Keratinocyte (primary cell): Measurements from ENCODE around the gene DDX27. TPM values are rescaled to one million over a fixed set of nuclear protein-coding genes. Genes with fewer than 3 reads are reported as not detected.

Experiments used
- DNase-seq: peaks from one replicate; pipeline ENCODE4 v3.0.0-alpha.2; 2011; ENCODE audit warnings: low read depth, missing footprints, low spot score
- FAIRE-seq: peaks from 2 replicates; lab custom pipeline; 2011; peaks lifted over from hg19 to GRCh38; lab: Jason Lieb, UNC
- H2AFZ ChIP-seq: 2 replicates; pipeline ENCODE4 v1.6.0; 2012; ENCODE audit warnings: low read length, control low read depth, inconsistent platforms; ENCODE audit not compliant: control insufficient read depth
- H3K27ac ChIP-seq: 2 replicates; pipeline ENCODE4 v1.5.1; 2011; ENCODE audit warnings: low read length; ENCODE audit not compliant: control insufficient read depth, insufficient read depth
- H3K27me3 ChIP-seq: 3 replicates; pipeline ENCODE4 v1.6.0; 2011; ENCODE audit warnings: low read length; ENCODE audit not compliant: control insufficient read depth, insufficient read depth; ENCODE audit errors: extremely low read depth
- H3K36me3 ChIP-seq, 2 experiments: 2 replicates in 1 of 2; 3 replicates in 1 of 2; pipeline ENCODE4 v1.5.1; 2011; ENCODE audit warnings: low read length in 2 of 2, mild to moderate bottlenecking in 1 of 2; ENCODE audit not compliant: control insufficient read depth in 2 of 2, insufficient read depth in 2 of 2; ENCODE audit errors: extremely low read depth in 1 of 2
- H3K4me1 ChIP-seq: 3 replicates; pipeline ENCODE4 v1.5.1; 2011; ENCODE audit warnings: low read length; ENCODE audit not compliant: control insufficient read depth, insufficient read depth; ENCODE audit errors: extremely low read depth
- H3K4me2 ChIP-seq: 3 replicates; pipeline ENCODE4 v1.6.0; 2011; ENCODE audit warnings: low read depth, low read length; ENCODE audit not compliant: control insufficient read depth, insufficient read depth; ENCODE audit errors: extremely low read depth
- H3K4me3 ChIP-seq, 3 experiments: fragments of 200-600 bp in 1 of 3; sonication (generic) in 1 of 3; 2 replicates in 2 of 3; 3 replicates in 1 of 3; pipeline ENCODE4 v1.5.1; 2011 to 2016; ENCODE audit warnings: low read length in 3 of 3, mild to moderate bottlenecking in 3 of 3, control low read depth in 2 of 3, inconsistent platforms in 1 of 3, low read depth in 1 of 3, mixed read lengths in 1 of 3, mixed run types in 1 of 3, moderate library complexity in 1 of 3; ENCODE audit not compliant: control insufficient read depth in 2 of 3, insufficient read depth in 2 of 3; ENCODE audit errors: extremely low read depth in 1 of 3
- H3K79me2 ChIP-seq: 2 replicates; pipeline ENCODE4 v1.6.0; 2012; ENCODE audit warnings: low read length; ENCODE audit not compliant: control insufficient read depth, insufficient read depth
- H3K9ac ChIP-seq: 3 replicates; pipeline ENCODE4 v1.6.0; 2011; ENCODE audit warnings: low read length; ENCODE audit not compliant: control insufficient read depth, insufficient read depth; ENCODE audit errors: extremely low read depth
- H3K9me1 ChIP-seq: 3 replicates; pipeline ENCODE4 v1.6.0; 2011; ENCODE audit warnings: low read length; ENCODE audit not compliant: control insufficient read depth, insufficient read depth; ENCODE audit errors: extremely low read depth
- H3K9me3 ChIP-seq: 2 replicates; pipeline ENCODE4 v1.5.1; 2012; ENCODE audit warnings: low read depth, low read length; ENCODE audit not compliant: control insufficient read depth
- H4K20me1 ChIP-seq: 3 replicates; pipeline ENCODE4 v1.6.0; 2011; ENCODE audit warnings: low read length; ENCODE audit not compliant: control insufficient read depth, insufficient read depth; ENCODE audit errors: extremely low read depth
- CTCF ChIP-seq, 3 experiments: IDR thresholded peaks in 1 of 3; conservative IDR thresholded peaks in 1 of 3; optimal IDR thresholded peaks in 1 of 3; 2 replicates in 2 of 3; 3 replicates in 1 of 3; pipeline versions ENCODE3 to v1.5.1; 2011; ENCODE audit warnings: low read length in 3 of 3, mild to moderate bottlenecking in 3 of 3, moderate library complexity in 2 of 3, control low read depth in 1 of 3, inconsistent platforms in 1 of 3; ENCODE audit not compliant: insufficient read depth in 2 of 3; ENCODE audit errors: extremely low read depth in 1 of 3
- EZH2 ChIP-seq: IDR thresholded peaks from one replicate; pipeline ENCODE4 v1.6.1; 2012; ENCODE audit warnings: inconsistent platforms, mild to moderate bottlenecking, low read length, moderate library complexity
- dilution Hi-C: fragments of 300-500 bp; cut with MboI; formaldehyde crosslinking; loops from one replicate; pipeline ENCODE4 v1.7.0; 2020; ENCODE audit warnings: low sequenced_read_pairs; ENCODE audit not compliant: extremely low pct_ligation_motif_present
- polyA plus RNA-seq, 5 experiments: library from polyadenylated mRNA; depleted of rRNA in 3 of 5; stranded (reverse) in 3 of 5; stranded (forward) in 1 of 5; unstranded in 1 of 5; fragments of >200 nt; gene quantifications; 1 replicate in 1 of 5; 2 replicates in 3 of 5; 3 replicates in 1 of 5; pipeline versions ENCODE4 v1.2.1 to v1.2.3, GENCODE V29; 2011 to 2012; ENCODE audit warnings: missing spikeins in 2 of 5, low read depth in 1 of 5, low replicate concordance in 1 of 5

DDX27 gene
- polyA plus RNA-seq, 1 donor (not counting 4 experiments of a cell fraction or from before 2014, with no cell fraction given), result 34.5 TPM

GRCh38 chr20:49273696-49274277 lies 54.6 kb downstream of the DDX27 start:
- DNase-seq, result no peak
- FAIRE-seq, result no peak
- H4K20me1 ChIP-seq, result peaks cover 25% of the 10 kb centered on the region
- no peak overlapping the region for H3K9ac ChIP-seq
- no peak overlapping the region for H3K4me2 ChIP-seq
- dilution Hi-C loops, result no loop called here
- H3K4me3 ChIP-seq, result no peak overlapping the region
- no peak overlapping the region for H3K27ac ChIP-seq
- peaks cover 13% of the 10 kb centered on the region for H3K4me1 ChIP-seq
- H3K36me3 ChIP-seq, result peaks cover 27 to 51% of the 10 kb centered on the region in 2 experiments
- H3K9me3 ChIP-seq, result no peaks in the 10 kb centered on the region
- H3K79me2 ChIP-seq, result peaks cover 84% of the 10 kb centered on the region
- H2AFZ ChIP-seq, result no peak overlapping the region
- no peaks in the 10 kb centered on the region for H3K27me3 ChIP-seq
- peaks cover 2% of the 10 kb centered on the region for H3K9me1 ChIP-seq
- TF ChIP-seq CTCF (optimal IDR thresholded peaks at IDR 0.05 in 1 of 3, IDR thresholded peaks at IDR 0.05 in 1 of 3, conservative IDR thresholded peaks at IDR 0.05 in 1 of 3; ENCODE audit: extremely low read depth in 1 of 3, insufficient read depth in 2 of 3, low read length in 3 of 3), result no peak
- no peak for TF ChIP-seq EZH2

DNA sequence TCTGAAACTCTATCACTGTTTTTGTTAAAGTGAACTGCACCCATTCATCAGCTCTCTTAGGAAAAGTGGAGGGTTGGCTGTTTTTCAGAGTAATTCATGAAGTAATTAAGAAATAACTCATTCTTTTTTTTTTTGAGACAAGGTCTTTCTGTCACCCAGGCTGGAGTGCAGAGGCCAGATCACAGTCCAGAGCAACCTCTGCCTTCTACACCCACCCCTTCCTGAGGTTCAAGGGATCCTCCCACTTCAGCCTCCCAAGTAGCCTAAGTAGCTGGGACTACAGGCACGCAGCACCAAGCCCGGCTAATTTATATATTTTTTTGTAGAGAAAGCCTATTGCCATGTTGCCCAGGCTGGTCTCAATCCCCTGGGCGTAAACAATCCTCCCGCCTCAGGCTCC lies 56.0 kb downstream of the DDX27 start:
- Histone ChIP-seq H2AFZ (no peak overlapping the region), H3K79me2 (peaks cover 84% of the 10 kb centered on the region), H3K9ac (no peak overlapping the region), H3K9me3 (no peaks in the 10 kb centered on the region), H3K4me1 (peaks cover 13% of the 10 kb centered on the region), H4K20me1 (peaks cover 22% of the 10 kb centered on the region), H3K27ac (peak overlapping the region; percentile 53), H3K4me3 (peak overlapping the region in 1 of 3 experiments; percentile 0), H3K36me3 (peaks cover 33 to 52% of the 10 kb centered on the region in 2 experiments), H3K4me2 (peak overlapping the region; percentile 84), H3K27me3 (no peaks in the 10 kb centered on the region), H3K9me1 (peaks cover 2% of the 10 kb centered on the region)
- DNase-seq (no peak), FAIRE-seq (no peak)
- dilution Hi-C loops, result no loop called here
- TF ChIP-seq EZH2, result no peak
- TF ChIP-seq CTCF (optimal IDR thresholded peaks at IDR 0.05 in 1 of 3, IDR thresholded peaks at IDR 0.05 in 1 of 3, conservative IDR thresholded peaks at IDR 0.05 in 1 of 3; ENCODE audit: extremely low read depth in 1 of 3, insufficient read depth in 2 of 3, low read length in 3 of 3), result no peak
